Stimulated activated CD8-positive, alpha-beta memory T cell treated with anti-CD3 and anti-CD28 coated beads, Interleukin-15, amount 100 ng/mL, for 1 hour (primary cell): ENCODE measurements around the gene GPX6.
"Not testable (repeated sequence)": the region's sequence is repeated elsewhere in the genome, so short reads cannot be mapped to it uniquely, and the experiment has no call there.

Experiments
- DNase-seq: peaks from one replicate; pipeline ENCODE4 v3.0.0-alpha.2; 2020; ENCODE audit warnings: low read depth

GPX6 gene, protein sequence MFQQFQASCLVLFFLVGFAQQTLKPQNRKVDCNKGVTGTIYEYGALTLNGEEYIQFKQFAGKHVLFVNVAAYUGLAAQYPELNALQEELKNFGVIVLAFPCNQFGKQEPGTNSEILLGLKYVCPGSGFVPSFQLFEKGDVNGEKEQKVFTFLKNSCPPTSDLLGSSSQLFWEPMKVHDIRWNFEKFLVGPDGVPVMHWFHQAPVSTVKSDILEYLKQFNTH

DNA sequence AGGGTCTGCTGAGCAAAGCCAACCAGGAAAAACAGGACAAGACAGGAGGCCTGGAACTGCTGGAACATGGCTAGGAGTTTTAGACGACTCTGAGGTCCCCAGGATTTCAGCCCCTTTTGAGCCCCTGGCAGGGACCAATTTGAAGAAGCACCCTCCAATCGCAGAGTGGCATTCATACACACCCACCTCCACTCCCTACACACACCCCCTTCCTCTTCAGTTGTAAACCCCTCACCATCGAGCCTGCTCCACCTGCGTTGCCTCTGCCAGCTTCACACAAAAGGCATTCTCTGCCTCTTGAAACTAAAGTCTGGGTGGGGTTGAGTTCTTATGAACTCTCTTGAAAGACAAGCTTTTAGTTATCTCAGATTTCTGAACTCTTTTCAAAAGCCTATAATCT is at the start of gene GPX6:
GPX6 (minus strand) TSS at position 118 of the 400 bp plus-strand sequence; CDS start at position 68, 50 bp downstream.
- no peak for DNase-seq

DNA sequence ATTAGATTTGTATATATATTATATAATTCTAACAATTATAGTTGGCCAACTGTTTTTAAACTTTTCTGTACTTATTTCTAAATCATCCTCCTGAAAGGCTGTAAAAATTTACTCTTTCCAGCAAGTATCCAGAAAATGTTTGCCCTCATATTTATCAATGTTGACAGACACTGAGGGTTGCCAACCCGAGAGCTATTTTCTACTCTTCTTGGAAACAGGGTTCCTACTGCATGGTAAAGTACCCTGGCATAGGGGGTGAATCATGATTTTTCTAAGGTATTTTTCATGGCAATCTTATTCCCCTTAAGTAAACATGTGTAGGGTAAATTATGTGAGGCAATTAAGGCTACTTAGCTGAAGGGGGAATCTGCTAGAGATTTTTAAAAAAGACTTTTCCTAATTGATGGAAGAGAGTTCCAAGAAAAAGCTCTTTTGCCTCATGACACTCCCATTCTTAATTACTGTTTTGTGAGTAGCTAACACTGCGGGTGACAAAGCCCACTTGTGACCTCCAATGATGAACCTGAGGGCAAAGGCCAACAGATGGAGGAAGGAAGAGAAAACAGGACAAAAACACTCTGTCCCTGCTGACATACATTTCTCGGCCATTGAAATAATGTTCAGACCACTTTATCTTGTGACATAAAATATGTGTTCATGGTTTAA is 48.0 kb upstream of the GPX6 start:
- DNase-seq = no peak

DNA sequence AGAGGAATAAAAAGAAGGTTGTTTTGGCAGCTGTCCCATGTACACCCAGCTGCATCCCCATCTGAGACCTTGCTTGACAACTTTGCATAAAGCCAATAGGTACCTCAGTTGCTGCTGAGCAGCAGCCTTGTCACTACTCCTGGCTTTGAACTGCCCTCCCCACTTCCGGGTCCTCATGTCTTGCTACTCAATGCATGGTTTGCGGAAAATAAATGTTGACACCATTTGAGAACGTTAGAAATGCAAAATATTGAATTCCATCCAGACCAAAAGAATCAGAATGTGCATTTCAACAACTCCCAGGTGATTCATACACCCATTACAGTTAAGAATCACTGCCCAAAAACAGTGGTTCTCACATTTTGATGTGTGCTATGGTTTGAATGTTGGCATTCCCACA is 43.0 kb upstream of the GPX6 start:
- no peak for DNase-seq

DNA sequence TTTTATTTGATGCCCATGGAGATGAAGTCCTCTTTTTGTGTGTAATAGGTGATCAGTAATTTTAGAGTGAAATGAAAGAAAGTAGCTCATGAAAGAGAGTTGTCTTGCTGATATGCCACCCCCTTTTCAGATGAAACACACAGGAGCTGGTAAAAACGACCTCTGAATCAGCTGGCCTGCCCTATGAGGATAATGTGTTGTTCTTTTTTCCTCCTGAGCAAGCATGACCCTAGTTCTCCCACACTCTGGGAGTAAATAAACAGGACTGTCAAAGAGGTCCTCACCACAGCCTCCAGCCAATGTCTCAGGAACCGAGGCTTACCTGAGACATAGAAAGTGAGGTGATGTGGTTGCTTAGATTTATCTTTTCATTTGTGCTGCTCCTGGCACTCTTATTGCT is 39.5 kb upstream of the GPX6 start:
- DNase-seq = no peak

DNA sequence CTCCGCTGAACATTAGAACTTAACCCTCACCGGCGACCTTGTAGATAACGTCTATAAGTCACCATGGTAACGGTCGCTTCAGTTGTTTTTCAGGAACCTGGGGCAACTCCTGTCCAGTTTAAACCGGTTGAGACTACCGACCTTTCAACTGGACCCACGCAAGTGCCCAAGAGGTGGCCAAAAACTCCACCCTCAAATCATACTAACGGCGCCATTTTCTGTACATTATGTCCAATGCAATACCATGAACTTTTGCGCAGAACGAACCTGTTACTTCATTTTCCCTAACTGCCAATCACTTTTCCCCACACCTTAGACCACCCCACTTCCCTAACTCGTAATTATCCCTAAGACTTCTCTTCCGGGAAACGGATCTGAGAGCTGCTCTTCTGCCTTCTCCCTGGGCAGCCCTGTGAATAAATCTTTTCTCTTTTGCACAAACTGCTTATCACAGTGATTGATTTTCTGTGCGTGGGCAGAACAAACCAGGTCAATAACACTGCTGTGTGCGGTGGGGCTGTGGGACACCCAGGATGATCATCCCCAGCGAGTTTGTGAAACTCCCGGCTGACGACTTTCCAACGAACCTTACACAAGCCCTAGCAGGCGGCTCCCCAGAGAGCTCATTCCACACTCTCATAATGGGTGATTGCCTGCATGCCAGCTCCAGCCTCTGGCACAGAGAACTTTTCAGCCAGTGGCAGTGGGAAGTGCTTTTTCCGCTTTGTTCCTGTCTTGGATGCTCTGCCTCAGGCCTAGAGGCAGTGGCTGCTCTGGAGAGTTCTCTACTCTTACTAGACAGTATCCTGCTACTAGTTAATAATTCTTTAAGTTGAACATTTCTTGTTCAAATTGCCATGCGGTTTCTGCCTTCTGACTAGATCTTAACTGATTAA is 38.6 kb upstream of the GPX6 start:
- no peak for DNase-seq

DNA sequence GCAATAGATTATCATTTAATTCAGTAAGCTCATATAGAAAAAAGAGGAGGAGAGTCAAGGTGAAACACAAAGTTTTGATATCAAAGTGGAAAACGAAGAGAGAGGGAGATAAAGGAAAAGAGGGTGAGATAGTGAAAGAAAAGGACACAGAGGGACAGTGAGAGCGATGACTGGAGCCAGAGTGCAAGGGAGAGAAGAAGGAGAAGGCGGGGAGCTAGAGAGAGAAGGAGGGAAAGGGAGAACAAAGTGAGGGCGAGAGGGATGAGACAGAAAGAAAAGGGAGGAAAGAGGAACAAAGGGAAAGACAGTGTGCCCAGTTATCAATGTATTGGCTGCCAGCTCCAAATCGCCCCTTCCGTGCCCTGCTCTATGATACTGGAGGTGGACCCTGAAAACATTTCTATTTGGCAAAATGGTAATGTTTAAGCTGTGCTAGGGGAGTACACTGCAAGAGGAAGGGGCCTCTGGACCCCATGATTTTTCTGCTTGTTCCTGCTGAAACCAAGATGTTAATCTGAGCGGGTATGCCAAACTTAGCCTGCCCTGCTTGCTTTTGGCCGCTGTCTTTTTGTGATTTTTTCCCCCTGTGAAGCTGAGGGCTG is 37.9 kb upstream of the GPX6 start:
- DNase-seq = no peak

DNA sequence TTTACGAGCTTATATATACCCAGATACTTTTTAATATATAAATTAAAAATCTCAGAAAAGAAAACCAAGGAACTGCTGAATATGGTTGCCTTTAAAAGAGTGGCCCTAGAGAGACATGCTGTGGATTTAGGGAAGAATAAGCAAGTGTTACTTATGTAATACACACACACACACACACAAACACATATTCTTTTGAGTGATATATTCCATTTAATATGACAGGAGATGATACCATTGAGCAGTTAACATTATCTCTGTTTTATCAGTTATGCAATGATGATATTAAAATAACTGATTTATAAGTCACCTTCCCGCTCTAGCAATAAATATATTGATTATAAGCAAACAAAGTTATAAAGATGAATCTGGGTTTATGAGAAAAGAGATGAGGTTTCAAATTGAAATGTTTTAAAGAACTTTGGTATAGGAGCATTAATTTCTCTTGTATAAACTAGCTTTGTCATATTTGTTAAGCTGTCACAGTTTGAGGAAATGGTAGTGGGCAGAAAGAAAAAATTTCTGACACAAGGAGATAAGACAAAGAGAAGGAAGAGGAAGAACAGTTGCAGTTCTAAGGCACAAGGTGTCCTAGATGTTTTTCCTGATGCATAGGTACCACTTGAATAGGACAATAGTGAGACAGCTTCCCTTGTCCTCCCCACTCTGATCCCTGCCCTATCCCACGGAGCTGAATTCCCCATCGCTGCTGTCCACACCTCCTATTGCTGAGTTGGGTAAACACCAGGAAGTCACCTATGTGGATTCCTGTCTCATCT is 36.5 kb upstream of the GPX6 start:
- no peak for DNase-seq

DNA sequence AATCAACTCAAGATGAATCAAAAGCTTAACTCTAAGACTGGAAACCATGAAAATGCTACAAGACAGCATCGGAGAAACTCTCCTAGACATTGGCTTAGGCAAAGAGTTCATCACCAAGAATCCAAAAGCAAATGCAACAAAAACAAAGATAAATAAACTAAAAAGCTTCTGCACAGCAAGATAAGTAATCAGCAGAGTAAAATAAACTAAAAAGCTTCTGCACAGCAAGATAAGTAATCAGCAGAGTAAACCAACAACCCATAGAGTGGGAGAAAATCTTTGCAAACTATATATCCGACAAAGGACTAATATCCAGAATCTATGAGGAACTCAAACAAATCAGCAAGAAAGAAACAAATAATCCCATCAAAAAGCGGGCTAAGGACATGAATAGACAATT is 31.4 kb upstream of the GPX6 start:
- DNase-seq = not testable (repeated sequence)

DNA sequence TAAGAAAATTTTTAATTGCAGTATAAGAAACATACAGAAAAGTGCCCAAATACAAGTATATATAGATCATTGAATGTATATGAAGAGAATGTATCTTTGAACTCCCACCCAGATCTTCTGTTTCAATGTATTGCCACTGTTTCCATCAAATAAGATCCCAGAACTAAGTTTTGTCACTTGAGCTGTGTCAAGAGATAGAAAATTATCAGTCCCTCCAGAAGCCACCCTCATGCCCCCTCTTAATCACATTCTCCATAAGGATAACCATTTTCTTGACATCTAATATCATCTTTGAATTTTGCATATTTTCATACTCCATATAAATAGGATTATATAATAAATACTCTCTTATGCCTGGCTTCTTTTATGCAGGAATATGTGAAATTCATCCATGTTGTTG is 30.4 kb upstream of the GPX6 start:
- DNase-seq = no peak

DNA sequence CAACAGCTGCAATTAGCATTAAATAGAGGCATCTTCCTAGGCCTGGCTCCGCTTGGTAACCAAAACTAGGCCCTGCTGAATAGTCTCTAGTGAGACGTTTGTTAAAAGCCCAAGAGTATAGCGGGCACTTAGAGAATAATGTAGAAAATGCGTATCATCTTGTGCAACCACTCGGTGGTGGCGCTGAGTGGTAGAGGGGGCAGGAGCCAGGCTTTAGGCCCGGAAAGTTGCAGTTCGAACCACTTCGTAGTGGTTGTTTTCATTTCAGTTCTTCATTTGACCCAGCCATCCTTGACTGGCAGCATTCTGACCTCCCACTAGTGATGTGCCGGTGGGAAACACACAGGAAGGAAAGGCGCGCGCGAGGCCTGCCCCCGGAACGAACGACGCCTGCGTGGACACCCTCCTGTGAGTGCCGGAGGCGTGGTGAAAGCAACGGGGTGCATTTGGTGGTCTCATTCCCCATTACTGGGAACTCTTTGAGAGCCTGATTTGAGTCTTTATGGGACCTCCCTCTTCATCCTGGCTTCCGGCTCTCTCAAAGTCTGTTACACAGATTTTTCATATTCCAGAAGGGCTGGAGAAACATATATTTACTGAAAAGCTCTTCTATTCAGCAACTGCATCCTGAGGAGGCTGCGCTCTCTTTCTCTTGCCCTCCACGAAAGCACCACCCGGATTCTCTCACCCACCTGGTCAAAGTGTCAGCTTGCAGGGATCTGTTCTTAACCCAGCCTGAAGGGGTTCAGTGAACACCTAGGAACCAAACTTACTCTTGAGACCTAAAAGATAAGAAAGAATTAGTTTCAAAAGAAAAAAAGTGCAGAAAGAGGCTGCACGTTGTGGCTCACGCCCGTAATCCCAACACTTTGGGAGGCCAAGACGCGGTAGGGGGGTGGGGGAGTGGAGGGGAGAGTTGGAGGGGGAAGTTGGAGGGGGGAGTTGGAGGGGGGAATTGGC is 28.3 kb upstream of the GPX6 start:
- DNase-seq = no peak

DNA sequence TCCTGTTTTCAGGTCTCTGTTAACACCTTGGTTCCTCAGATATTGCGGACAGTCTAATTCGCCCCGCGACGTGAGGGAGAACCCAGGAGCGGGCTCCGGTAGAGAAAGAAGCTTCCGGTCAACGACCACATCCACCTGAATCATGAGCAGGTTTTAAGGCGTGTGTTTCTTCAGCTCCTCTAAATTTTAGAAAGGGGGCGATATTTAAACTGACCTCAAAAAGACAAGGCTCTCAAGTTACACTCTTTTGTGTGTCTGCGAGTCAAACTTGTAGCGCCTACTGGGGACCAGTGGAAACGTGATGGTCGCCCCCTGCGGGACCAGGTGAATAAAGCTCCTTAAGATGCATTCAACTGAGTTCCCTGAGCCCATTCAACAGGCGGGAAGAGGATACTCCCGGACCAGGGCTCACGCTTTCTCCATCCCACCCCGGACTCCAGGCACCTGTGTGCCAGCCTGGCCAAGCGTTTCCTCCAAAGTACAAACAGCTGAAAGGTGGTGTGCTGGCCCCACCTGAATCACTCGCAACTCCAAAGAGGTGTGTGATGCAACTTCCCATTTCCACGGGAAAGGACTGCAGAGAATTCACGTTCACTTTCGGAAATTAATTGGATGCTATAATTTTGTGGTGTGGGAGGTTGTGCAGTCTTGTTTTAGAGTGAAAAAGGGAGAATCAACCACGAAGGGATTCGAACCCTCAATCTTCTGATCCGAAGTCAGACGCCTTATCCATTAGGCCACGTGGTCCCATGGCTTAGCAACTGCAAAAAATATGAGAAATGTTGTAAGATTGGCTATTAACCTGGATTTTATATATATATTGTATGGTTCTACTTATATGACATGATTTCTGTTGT is 27.1 kb upstream of the GPX6 start:
- peak; percentile 33 for DNase-seq

DNA sequence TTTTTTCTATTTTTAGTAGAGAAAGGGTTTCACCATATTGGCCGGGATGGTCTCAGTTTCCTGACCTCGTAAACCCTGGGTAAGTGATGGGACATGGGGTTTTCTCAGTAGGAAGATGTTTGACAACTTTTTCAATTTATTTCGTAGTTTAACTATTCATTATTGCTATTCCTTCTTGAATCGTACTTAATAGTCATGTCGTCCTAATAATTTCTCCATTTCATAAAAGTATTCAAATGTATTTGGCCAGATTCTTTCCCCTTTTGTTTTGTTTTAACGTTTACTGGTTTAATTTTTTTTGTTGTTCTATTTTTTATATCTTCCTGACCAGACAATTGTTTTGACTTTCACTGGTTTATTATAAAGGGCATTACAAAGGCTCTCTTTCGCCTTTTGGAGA is 26.4 kb upstream of the GPX6 start:
- no peak for DNase-seq

DNA sequence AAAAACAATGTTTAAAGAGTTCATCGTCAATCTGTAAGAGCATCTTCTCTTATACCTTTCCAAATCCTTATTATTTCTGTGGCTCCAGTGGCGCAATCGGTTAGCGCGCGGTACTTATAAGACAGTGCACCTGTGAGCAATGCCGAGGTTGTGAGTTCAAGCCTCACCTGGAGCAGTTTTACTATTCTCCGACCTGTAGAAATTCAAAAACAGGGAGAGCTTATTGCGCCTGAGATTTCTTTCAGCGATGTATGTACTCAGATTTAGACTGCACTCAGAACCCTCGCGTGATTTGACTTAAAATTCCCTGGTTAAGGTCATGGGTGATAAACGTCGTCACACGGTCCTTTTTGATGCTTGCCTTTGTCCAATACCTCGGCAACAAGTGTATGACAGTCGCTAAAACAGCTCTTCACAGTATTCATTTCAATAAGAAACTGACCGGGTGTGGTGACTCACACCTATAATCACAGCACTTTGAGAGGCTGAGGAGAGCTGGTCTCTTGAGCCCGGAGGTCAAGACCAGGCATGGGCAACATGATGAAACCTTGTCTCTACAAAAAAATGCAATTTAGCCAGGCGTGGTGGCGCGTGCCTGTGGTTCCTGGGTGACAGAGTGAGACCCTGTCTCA is 22.0 kb upstream of the GPX6 start:
- no peak for DNase-seq

DNA sequence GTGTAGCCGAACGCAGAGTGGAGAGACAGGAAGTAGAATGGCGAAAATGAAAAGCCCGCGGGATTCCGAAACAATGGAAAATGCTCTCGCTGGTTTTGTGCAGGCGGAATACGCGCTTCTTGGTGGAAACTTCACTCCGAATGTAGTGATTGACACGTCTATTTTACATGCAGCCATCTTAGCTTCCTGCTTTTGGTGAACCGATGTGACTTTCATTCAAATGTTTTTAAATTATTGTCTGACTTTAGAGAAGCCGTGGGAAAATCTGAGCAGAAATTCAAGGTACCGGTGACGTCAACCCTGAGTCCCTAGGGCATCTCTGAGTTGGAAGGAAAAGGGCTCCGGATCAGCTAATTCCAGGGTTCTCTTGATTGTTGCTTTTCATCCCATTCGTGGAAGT is 21.5 kb upstream of the GPX6 start:
- DNase-seq = no peak

DNA sequence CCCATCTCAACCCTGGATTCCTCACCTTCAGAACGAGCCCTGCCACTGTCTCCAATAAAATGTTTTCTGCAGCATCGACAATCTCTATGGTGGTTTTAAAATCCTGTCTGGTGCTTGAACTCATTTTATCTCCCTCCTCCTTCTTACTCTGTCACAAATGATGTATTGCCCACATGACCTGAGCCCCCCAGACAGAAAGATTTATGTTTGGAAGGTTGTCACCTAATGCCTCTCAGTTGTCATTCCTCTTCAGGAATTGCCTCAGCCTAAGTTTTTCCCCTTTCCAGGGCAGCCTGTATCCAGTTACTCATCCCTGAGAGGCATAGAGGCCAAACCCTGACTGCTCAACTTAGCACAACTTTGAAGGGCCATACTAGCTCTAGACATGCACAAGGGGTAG is 19.3 kb upstream of the GPX6 start:
- DNase-seq = no peak

DNA sequence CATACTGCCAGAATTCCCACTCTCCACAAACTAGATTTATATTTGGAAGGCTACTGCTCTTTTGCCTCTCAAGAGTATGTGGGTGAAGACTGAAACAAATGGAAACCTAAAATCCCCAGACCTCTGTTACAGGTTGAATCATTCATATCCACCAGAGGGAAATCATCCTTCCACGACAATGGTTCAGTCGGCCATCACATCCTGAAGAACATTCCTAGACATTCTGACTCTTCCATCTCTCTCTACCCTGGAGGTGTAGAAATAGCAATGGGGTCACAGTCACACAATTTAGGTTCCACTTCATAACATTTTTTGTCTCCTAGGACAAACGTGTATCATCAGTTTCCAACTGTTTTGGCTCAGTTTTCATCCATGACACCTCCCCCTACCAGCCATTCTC is 18.7 kb upstream of the GPX6 start:
- DNase-seq = no peak

DNA sequence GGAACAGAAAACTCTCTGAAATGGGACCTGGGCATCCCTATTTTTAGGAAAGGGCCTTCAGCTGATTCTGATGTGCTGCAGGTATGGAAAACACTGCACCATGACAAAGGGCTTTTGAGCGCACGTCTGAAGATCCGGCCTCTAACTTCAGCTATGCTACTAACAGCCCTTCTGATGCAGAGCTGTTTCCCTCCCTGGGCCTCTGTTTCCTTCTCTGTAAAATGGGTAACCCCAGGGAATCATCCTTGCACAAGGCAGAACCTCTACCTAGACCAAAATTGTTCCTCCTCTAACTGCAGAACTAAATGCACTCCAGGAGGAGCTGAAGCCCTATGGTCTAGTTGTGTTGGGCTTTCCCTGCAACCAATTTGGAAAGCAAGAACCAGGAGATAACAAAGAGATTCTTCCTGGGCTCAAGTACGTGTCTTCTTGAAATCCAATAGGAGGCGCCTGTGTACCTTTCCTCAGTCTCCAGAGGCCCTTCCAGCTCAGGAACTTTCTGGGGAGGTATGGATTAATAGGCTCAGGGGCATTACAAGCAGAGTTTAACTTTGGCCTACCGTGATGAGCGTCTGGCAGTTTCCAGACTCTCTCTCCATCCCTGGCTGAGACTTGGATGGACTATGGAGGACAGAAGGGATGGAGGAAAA is 16.0 kb upstream of the GPX6 start:
- DNase-seq = no peak

DNA sequence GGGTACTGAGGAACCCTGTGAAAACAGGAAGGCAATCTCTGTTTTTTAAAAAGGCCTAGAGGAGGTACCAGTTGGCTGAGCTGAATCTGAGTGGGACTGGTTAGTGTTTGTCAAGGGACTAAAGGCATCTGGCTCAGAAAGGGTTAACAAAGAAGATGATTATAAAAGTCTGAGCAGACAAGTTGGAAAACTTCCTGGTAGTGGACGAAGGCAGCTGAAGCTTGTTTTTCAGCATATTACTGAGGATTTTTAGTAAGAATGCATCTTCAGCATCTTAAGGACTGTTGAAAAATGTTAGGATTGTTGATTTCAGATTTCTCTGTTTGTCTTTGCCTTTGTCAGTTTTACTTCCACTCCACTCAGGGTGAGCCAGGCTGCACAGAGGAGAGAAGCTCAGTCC is 15.2 kb upstream of the GPX6 start:
- no peak for DNase-seq
